GM23338 (cell line): ENCODE measurements around the gene BICD2. TPM values are rescaled to one million over a fixed set of nuclear protein-coding genes. Genes with fewer than 3 reads are reported as not detected.

Experiments used
- ATAC-seq: fragments of 200-7000 bp; cut with Tn5 transposase; 3 replicates; pipeline ENCODE4 v1.9.1; 2020
- DNase-seq: peaks from one replicate; pipeline ENCODE4 v3.0.0-alpha.2; 2015; ENCODE audit warnings: low spot score
- H2AFZ ChIP-seq: fragments of 200-600 bp; sonication (generic); 2 replicates; pipeline ENCODE4 v1.8.0; 2016; ENCODE audit warnings: antibody characterized with exemption, mild to moderate bottlenecking, moderate library complexity
- H3F3A ChIP-seq: fragments of 200-600 bp; sonication (generic); replicated peaks from 2 replicates; pipeline ENCODE4 v1.8.0; 2017; ENCODE audit warnings: antibody characterized with exemption, mixed run types, low read depth
- H3K27ac ChIP-seq: fragments of 200-600 bp; sonication (generic); 2 replicates; pipeline ENCODE4 v1.6.1; 2016; ENCODE audit warnings: low read depth
- H3K27me3 ChIP-seq: fragments of 200-600 bp; sonication (generic); 2 replicates; pipeline ENCODE4 v1.8.0; 2016; ENCODE audit warnings: mild to moderate bottlenecking, mixed run types, moderate library complexity; ENCODE audit not compliant: insufficient read depth
- H3K36me3 ChIP-seq: fragments of 200-600 bp; sonication (generic); 2 replicates; pipeline ENCODE4 v1.8.0; 2016; ENCODE audit warnings: mild to moderate bottlenecking; ENCODE audit not compliant: insufficient read depth
- H3K4me1 ChIP-seq: fragments of 200-600 bp; sonication (generic); 2 replicates; pipeline ENCODE4 v1.8.0; 2016; ENCODE audit warnings: mild to moderate bottlenecking, moderate library complexity; ENCODE audit not compliant: insufficient read depth
- H3K4me2 ChIP-seq: fragments of 200-600 bp; sonication (generic); 2 replicates; pipeline ENCODE4 v1.7.1; 2017; ENCODE audit warnings: mixed run types
- H3K4me3 ChIP-seq: fragments of 200-600 bp; sonication (generic); 2 replicates; pipeline ENCODE4 v1.6.1; 2016; ENCODE audit warnings: mixed run types
- H3K79me2 ChIP-seq: fragments of 200-600 bp; sonication (generic); replicated peaks from 2 replicates; pipeline ENCODE4 v1.8.0; 2017; ENCODE audit warnings: mild to moderate bottlenecking; ENCODE audit not compliant: insufficient read depth
- H3K9me2 ChIP-seq: fragments of 200-600 bp; sonication (generic); 2 replicates; pipeline ENCODE4 v1.8.0; 2017; ENCODE audit not compliant: insufficient read depth
- H4K20me1 ChIP-seq: fragments of 200-600 bp; sonication (generic); replicated peaks from 2 replicates; pipeline ENCODE4 v1.8.0; 2017; ENCODE audit warnings: mild to moderate bottlenecking; ENCODE audit not compliant: insufficient read depth
- H3K27ac Mint-ChIP-seq: 2 replicates; pipeline ENCODE4 v1.8.0; 2020; ENCODE audit warnings: inconsistent platforms, mild to moderate bottlenecking, moderate library complexity, mixed read lengths
- H3K27me3 Mint-ChIP-seq: 3 replicates; pipeline ENCODE4 v1.8.0; 2022; ENCODE audit warnings: low read depth, mild to moderate bottlenecking, moderate library complexity, mixed read lengths, inconsistent platforms; ENCODE audit not compliant: insufficient read depth, poor library complexity
- H3K36me3 Mint-ChIP-seq: 3 replicates; pipeline ENCODE4 v1.8.0; 2021; ENCODE audit warnings: low read depth, mild to moderate bottlenecking, inconsistent platforms, moderate library complexity, mixed read lengths
- H3K4me1 Mint-ChIP-seq: 3 replicates; pipeline ENCODE4 v1.8.0; 2020; ENCODE audit warnings: mild to moderate bottlenecking, inconsistent platforms, mixed read lengths
- H3K4me3 Mint-ChIP-seq: 3 replicates; pipeline ENCODE4 v1.8.0; 2021; ENCODE audit warnings: moderate library complexity, mild to moderate bottlenecking, inconsistent platforms, mixed read lengths
- H3K9me3 Mint-ChIP-seq: 3 replicates; pipeline ENCODE4 v1.8.0; 2020; ENCODE audit warnings: moderate library complexity, mild to moderate bottlenecking, inconsistent platforms, mixed read lengths
- CREB1 ChIP-seq: fragments of 250-450 bp; sonication (Bioruptor Pico); IDR thresholded peaks from 2 replicates; pipeline ENCODE4 v1.5.0; 2020; ENCODE audit warnings: low read depth, mild to moderate bottlenecking, moderate library complexity
- EZH2 ChIP-seq: fragments of 200-600 bp; sonication (generic); IDR thresholded peaks from one replicate; pipeline ENCODE4 v1.8.0; 2017; ENCODE audit warnings: antibody characterized with exemption, mild to moderate bottlenecking, low read depth; ENCODE audit not compliant: unreplicated experiment
- EZH2phosphoT487 ChIP-seq: fragments of 200-600 bp; sonication (generic); IDR thresholded peaks from one replicate; pipeline ENCODE4 v1.8.1; 2018; ENCODE audit warnings: antibody characterized with exemption; ENCODE audit not compliant: unreplicated experiment
- JUNB ChIP-seq: IDR thresholded peaks from one replicate; pipeline ENCODE4 v1.6.1; 2016; ENCODE audit warnings: antibody characterized with exemption; ENCODE audit not compliant: unreplicated experiment
- POLR2AphosphoS5 ChIP-seq: IDR thresholded peaks from 2 replicates; pipeline ENCODE4 v1.6.1; 2016; ENCODE audit warnings: antibody characterized with exemption, low read depth
- STAT1 ChIP-seq: IDR thresholded peaks from one replicate; pipeline ENCODE4 v1.6.1; 2016; ENCODE audit warnings: antibody characterized with exemption; ENCODE audit not compliant: unreplicated experiment
- ZNF114 ChIP-seq: fragments of 250-450 bp; sonication (Bioruptor Pico); IDR thresholded peaks from 2 replicates; pipeline ENCODE4 v1.5.0; 2020; ENCODE audit warnings: mild to moderate bottlenecking, moderate library complexity
- ZNF331 ChIP-seq: fragments of 250-450 bp; sonication (Bioruptor Pico); IDR thresholded peaks from 2 replicates; pipeline ENCODE4 v1.5.0; 2020; ENCODE audit warnings: low read depth, mild to moderate bottlenecking, moderate library complexity
- polyA plus RNA-seq: library from polyadenylated mRNA; unstranded; fragments of >200 nt; fragmentation: Nextera tagmentation; extraction: Ambion mirVana; gene quantifications from 2 replicates; pipeline ENCODE4 v1.2.1, GENCODE V29; 2016
- total RNA-seq: library from RNA; depleted of rRNA; stranded (reverse); fragments of >200 nt; shearing (Covaris generic); gene quantifications from 2 replicates; pipeline ENCODE4 v1.2.3, GENCODE V29; 2014
- TF ChIP-seq, protein P1 (sequence below): IDR thresholded peaks from one replicate; pipeline ENCODE4 v1.6.1; 2018; ENCODE audit warnings: antibody characterized with exemption; ENCODE audit not compliant: unreplicated experiment
- TF ChIP-seq, protein P2 (sequence below): IDR thresholded peaks from 2 replicates; pipeline ENCODE4 v1.6.1; 2016; ENCODE audit warnings: antibody characterized with exemption

Gene BICD2
- total and polyA plus RNA-seq, 2 experiments from 2014 or later: 8.7 to 34.3 TPM

DNA sequence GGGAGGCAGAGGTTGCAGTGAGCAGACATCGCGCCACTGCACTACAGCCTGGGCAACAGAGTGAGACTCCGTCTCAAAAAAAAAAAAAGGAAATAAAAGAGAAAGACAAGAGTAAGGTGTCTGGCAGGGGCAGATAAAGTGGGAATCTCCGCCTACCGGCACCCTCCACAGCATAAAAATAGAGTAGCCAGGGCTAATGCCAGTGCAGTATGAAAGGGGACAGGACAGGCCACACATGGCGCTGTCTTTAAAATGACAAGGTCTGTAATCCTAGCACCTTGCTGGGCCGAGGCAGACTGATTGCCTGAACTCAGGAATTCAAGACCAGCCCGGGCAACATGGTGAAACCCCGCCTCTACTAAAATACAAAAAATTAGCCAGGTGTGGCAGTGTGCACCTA is 7.8 kb downstream of the BICD2 start:
- peaks cover 23% of the 10 kb centered on the region for H4K20me1 ChIP-seq
- H3K9me2 ChIP-seq: no peaks in the 10 kb centered on the region

DNA sequence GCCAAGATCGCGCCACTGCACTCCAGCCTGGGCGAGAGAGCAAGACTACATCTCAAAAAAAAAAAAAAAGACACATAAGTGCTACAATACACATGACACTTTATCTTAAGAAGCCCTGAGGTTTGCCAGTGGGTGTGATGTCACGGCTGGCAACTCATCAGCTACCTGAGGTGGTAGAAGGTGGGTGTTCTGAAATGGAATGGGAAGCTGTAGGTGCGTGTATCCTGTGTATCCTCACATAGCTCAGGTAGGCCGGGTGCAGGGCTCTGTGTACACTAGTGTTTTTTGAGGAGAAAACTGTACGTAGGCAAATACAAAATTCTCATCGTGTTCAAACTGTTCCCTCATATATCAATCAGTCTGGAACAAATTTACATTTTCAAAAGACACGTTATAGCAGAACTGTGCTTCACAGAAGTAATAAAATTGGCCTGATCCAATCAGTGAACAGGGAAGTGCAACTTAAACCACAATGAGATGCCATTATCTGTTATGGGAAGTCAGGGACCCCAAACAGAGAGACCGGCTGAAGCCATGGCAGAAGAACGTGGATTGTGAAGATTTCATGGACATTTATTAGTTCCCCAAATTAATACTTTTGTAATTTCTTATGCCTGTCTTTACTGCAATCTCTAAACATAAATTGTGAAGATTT is 10.4 kb downstream of the BICD2 start:
- Histone ChIP-seq H3K4me2 (no peak overlapping the region), H3F3A (no peaks in the 10 kb centered on the region), H3K27ac (no peak overlapping the region), H3K27me3 (no peaks in the 10 kb centered on the region), H3K79me2 (peaks cover 97% of the 10 kb centered on the region), H2AFZ (no peak overlapping the region), H3K36me3 (no peaks in the 10 kb centered on the region), H4K20me1 (peaks cover 12% of the 10 kb centered on the region), H3K4me3 (no peak overlapping the region), H3K9me2 (no peaks in the 10 kb centered on the region), H3K4me1 (peaks cover 24% of the 10 kb centered on the region)
- ATAC-seq (no peak), DNase-seq (no peak)
- Mint-ChIP-seq H3K27ac (no peak overlapping the region; the same call in 1 of the 2 replicates), H3K4me1 (peaks cover 54% of the 10 kb centered on the region), H3K9me3 (no peaks in the 10 kb centered on the region; the same call in 2 of the 3 replicates), H3K4me3 (no peak overlapping the region), H3K27me3 (peaks cover 9% of the 10 kb centered on the region), H3K36me3 (peaks cover 14% of the 10 kb centered on the region; the same call in 2 of the 3 replicates)
- TF ChIP-seq CREB1 (CRISPR knock-in tag): no peak
- TF ChIP-seq EZH2: no peak
- no peak for TF ChIP-seq JUNB
- no peak for TF ChIP-seq ZNF114
- TF ChIP-seq POLR2AphosphoS5: no peak
- TF ChIP-seq, protein P1, sequence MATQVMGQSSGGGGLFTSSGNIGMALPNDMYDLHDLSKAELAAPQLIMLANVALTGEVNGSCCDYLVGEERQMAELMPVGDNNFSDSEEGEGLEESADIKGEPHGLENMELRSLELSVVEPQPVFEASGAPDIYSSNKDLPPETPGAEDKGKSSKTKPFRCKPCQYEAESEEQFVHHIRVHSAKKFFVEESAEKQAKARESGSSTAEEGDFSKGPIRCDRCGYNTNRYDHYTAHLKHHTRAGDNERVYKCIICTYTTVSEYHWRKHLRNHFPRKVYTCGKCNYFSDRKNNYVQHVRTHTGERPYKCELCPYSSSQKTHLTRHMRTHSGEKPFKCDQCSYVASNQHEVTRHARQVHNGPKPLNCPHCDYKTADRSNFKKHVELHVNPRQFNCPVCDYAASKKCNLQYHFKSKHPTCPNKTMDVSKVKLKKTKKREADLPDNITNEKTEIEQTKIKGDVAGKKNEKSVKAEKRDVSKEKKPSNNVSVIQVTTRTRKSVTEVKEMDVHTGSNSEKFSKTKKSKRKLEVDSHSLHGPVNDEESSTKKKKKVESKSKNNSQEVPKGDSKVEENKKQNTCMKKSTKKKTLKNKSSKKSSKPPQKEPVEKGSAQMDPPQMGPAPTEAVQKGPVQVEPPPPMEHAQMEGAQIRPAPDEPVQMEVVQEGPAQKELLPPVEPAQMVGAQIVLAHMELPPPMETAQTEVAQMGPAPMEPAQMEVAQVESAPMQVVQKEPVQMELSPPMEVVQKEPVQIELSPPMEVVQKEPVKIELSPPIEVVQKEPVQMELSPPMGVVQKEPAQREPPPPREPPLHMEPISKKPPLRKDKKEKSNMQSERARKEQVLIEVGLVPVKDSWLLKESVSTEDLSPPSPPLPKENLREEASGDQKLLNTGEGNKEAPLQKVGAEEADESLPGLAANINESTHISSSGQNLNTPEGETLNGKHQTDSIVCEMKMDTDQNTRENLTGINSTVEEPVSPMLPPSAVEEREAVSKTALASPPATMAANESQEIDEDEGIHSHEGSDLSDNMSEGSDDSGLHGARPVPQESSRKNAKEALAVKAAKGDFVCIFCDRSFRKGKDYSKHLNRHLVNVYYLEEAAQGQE: no peak
- TF ChIP-seq ZNF331 (CRISPR knock-in tag): no peak
- TF ChIP-seq, protein P2, sequence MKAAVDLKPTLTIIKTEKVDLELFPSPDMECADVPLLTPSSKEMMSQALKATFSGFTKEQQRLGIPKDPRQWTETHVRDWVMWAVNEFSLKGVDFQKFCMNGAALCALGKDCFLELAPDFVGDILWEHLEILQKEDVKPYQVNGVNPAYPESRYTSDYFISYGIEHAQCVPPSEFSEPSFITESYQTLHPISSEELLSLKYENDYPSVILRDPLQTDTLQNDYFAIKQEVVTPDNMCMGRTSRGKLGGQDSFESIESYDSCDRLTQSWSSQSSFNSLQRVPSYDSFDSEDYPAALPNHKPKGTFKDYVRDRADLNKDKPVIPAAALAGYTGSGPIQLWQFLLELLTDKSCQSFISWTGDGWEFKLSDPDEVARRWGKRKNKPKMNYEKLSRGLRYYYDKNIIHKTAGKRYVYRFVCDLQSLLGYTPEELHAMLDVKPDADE: no peak
- TF ChIP-seq EZH2phosphoT487: no peak

More for the DNA sequence above, 7.8 kb downstream of the BICD2 start:
- Histone ChIP-seq H3K27ac (no peak overlapping the region), H3K36me3 (no peaks in the 10 kb centered on the region), H3K27me3 (no peaks in the 10 kb centered on the region), H2AFZ (no peak overlapping the region), H3K4me2 (no peak overlapping the region), H3F3A (no peaks in the 10 kb centered on the region), H3K4me3 (no peak overlapping the region), H3K4me1 (peaks cover 22% of the 10 kb centered on the region), H3K79me2 (peaks cover 97% of the 10 kb centered on the region)
- Mint-ChIP-seq H3K27me3 (peaks cover 13% of the 10 kb centered on the region), H3K36me3 (peaks cover 11% of the 10 kb centered on the region; the same call in 1 of the 3 replicates), H3K9me3 (no peaks in the 10 kb centered on the region; the same call in 2 of the 3 replicates), H3K4me3 (no peak overlapping the region), H3K4me1 (peaks cover 48% of the 10 kb centered on the region), H3K27ac (no peak overlapping the region)
- DNase-seq: no peak
- TF ChIP-seq EZH2phosphoT487: no peak
- TF ChIP-seq, protein P1: no peak
- TF ChIP-seq STAT1: no peak
- TF ChIP-seq ZNF331 (CRISPR knock-in tag): no peak
- ATAC-seq: no peak; the same call in 2 of the 3 replicates
